ENCODE results near the gene HAVCR2. TPM values are rescaled to one million over a fixed set of nuclear protein-coding genes. Genes with fewer than 3 reads are reported as not detected.

Gene HAVCR2
- total RNA-seq, 1 experiment from 2014 or later, result not detected

GRCh38 chr5:157045601-157046000 is 63.2 kb downstream of the HAVCR2 start:
- Histone ChIP-seq H2BK5ac (ENCODE audit: insufficient read length, low read length) (no peak overlapping the region), H3K4me2 (ENCODE audit: insufficient read depth, insufficient read length, low read length) (no peak overlapping the region), H3K23me2 (ENCODE audit: insufficient read length, low read depth, low read length, poor library complexity, severe bottlenecking) (no peaks in the 10 kb centered on the region), H2BK12ac (ENCODE audit: insufficient read length, low read depth, low read length) (no peak overlapping the region), H2BK20ac (ENCODE audit: low read depth, low read length, poor library complexity, severe bottlenecking) (no peak overlapping the region), H4K91ac (ENCODE audit: insufficient read length, low read depth, low read length) (no peak overlapping the region), H2AFZ (ENCODE audit: low read length) (no peak overlapping the region), H2BK15ac (ENCODE audit: low read depth, low read length) (no peak overlapping the region), H3K14ac (ENCODE audit: insufficient read depth, low read length) (no peak overlapping the region), H3K79me1 (ENCODE audit: insufficient read depth, low read depth, low read length, poor library complexity, severe bottlenecking) (no peaks in the 10 kb centered on the region), H3K27me3 (ENCODE audit: insufficient read depth, low read length) (no peaks in the 10 kb centered on the region), H3K9me3 (ENCODE audit: control insufficient read depth, low read depth, low read length) (no peaks in the 10 kb centered on the region), H2BK120ac (ENCODE audit: low read depth, low read length, poor library complexity, severe bottlenecking) (no peak overlapping the region), H4K20me1 (ENCODE audit: control insufficient read depth, insufficient read depth, insufficient read length) (no peaks in the 10 kb centered on the region), H3K4me1 (ENCODE audit: insufficient read depth, low read length) (0 out of 2 replicates have a peak, but pooled peaks cover 5% of the 10 kb centered on the region), H3K23ac (ENCODE audit: insufficient read length, low read depth, low read length) (no peak overlapping the region), H4K8ac (replicated peaks; ENCODE audit: insufficient read length, low read depth, low read length) (no peak overlapping the region), H3K4ac (ENCODE audit: low read depth, low read length) (no peak overlapping the region), H3K9ac (ENCODE audit: extremely low read depth, insufficient read length, low read length) (no peak overlapping the region), H2AK5ac (ENCODE audit: insufficient read length, low read length) (no peak overlapping the region), H3K79me2 (ENCODE audit: insufficient read depth, low read length) (no peaks in the 10 kb centered on the region), H4K5ac (ENCODE audit: insufficient read length, low read depth, low read length) (no peak overlapping the region), H3T11ph (ENCODE audit: low read length) (no peak overlapping the region), H3K56ac (ENCODE audit: insufficient read length, low read depth, low read length) (no peak overlapping the region), H3K18ac (ENCODE audit: insufficient read length, low read depth, low read length) (no peak overlapping the region), H3K27ac (ENCODE audit: insufficient read length, low read depth, low read length) (no peak overlapping the region)
- Mint-ChIP-seq H3K9me3 (no peaks in the 10 kb centered on the region), H3K4me3 (no peak overlapping the region), H3K27ac (no peak overlapping the region), H3K36me3 (ENCODE audit: insufficient read depth in 1 of 3, low read depth in 3 of 3) (no peaks in the 10 kb centered on the region; a peak in 1 of 7 replicates), H3K4me1 (peaks cover 9 to 14% of the 10 kb centered on the region in 2 experiments), H3K27me3 (ENCODE audit: low read depth) (no peaks in the 10 kb centered on the region)
- no CpG with 5 or more reads among the region's 3 CpGs for WGBS (ENCODE audit: extremely low coverage, insufficient read length, low lambda C conversion rate)
- no peak for DNase-seq
- no peak for TF ChIP-seq CTCF (conservative IDR thresholded peaks at IDR 0.05)
